GM23248 (cell line): ENCODE results near the gene MOBP. TPM values are rescaled to one million over a fixed set of nuclear protein-coding genes. Genes with fewer than 3 reads are reported as not detected.

Source experiments
- DNase-seq: peaks from one replicate; pipeline ENCODE4 v3.0.0-alpha.2; 2015
- H2AFZ ChIP-seq: fragments of 200-600 bp; sonication (generic); 2 replicates; pipeline ENCODE4 v1.6.1; 2016; ENCODE audit warnings: antibody characterized with exemption
- H3F3A ChIP-seq: fragments of 200-600 bp; sonication (generic); 2 replicates; pipeline ENCODE4 v1.6.1; 2016; ENCODE audit warnings: mild to moderate bottlenecking, antibody characterized with exemption, mixed run types; ENCODE audit not compliant: insufficient read depth
- H3K27ac ChIP-seq: fragments of 200-600 bp; sonication (generic); 2 replicates; pipeline ENCODE4 v1.5.1; 2016; ENCODE audit warnings: mild to moderate bottlenecking
- H3K27me3 ChIP-seq: fragments of 200-600 bp; sonication (generic); replicated peaks from 2 replicates; pipeline ENCODE4 v1.6.1; 2016; ENCODE audit warnings: mild to moderate bottlenecking; ENCODE audit not compliant: insufficient read depth
- H3K36me3 ChIP-seq: fragments of 200-600 bp; sonication (generic); 2 replicates; pipeline ENCODE4 v1.6.1; 2016; ENCODE audit warnings: low read depth, mild to moderate bottlenecking
- H3K4me1 ChIP-seq: fragments of 200-600 bp; sonication (generic); 2 replicates; pipeline ENCODE4 v1.6.1; 2016; ENCODE audit warnings: mild to moderate bottlenecking; ENCODE audit not compliant: insufficient read depth
- H3K4me2 ChIP-seq: fragments of 200-600 bp; sonication (generic); one replicate; pipeline ENCODE4 v1.6.1; 2016; ENCODE audit warnings: mild to moderate bottlenecking; ENCODE audit not compliant: unreplicated experiment
- H3K4me3 ChIP-seq: fragments of 200-600 bp; sonication (generic); 2 replicates; pipeline ENCODE4 v1.5.1; 2016; ENCODE audit warnings: mild to moderate bottlenecking
- H3K79me2 ChIP-seq: fragments of 200-600 bp; sonication (generic); 2 replicates; pipeline ENCODE4 v1.6.1; 2016; ENCODE audit warnings: mild to moderate bottlenecking; ENCODE audit not compliant: insufficient read depth
- H3K9ac ChIP-seq: fragments of 200-600 bp; sonication (generic); 2 replicates; pipeline ENCODE4 v1.6.1; 2016; ENCODE audit warnings: mild to moderate bottlenecking
- H3K9me2 ChIP-seq: fragments of 200-600 bp; sonication (generic); 2 replicates; pipeline ENCODE4 v1.6.1; 2016; ENCODE audit warnings: mixed run types, mild to moderate bottlenecking, moderate library complexity; ENCODE audit not compliant: insufficient read depth
- H3K9me3 ChIP-seq: fragments of 200-600 bp; sonication (generic); one replicate; pipeline ENCODE4 v1.6.1; 2017; ENCODE audit warnings: low read depth
- H4K20me1 ChIP-seq: fragments of 200-600 bp; sonication (generic); 2 replicates; pipeline ENCODE4 v1.6.0; 2016; ENCODE audit not compliant: insufficient read depth
- EZH2 ChIP-seq: fragments of 200-600 bp; sonication (generic); IDR thresholded peaks from 2 replicates; pipeline ENCODE4 v1.6.1; 2018; ENCODE audit warnings: antibody characterized with exemption, mild to moderate bottlenecking; ENCODE audit not compliant: insufficient read depth, poor library complexity, severe bottlenecking
- EZH2phosphoT487 ChIP-seq: fragments of 200-600 bp; sonication (generic); IDR thresholded peaks from 2 replicates; pipeline ENCODE4 v1.6.1; 2018; ENCODE audit warnings: antibody characterized with exemption, moderate library complexity, mild to moderate bottlenecking, low read depth; ENCODE audit not compliant: insufficient read depth
- WGBS, 2 experiments: methylation state at CpG; one replicate each; pipeline ENCODE4 v1.1.6; 2015 to 2017; ENCODE audit warnings: low lambda C conversion rate in 2 of 2, low coverage in 1 of 2; ENCODE audit errors: missing lambda C conversion rate in 2 of 2; 5-methylcytosine and 5-hydroxymethylcytosine counted together
- in situ Hi-C: fragments of 300-500 bp; cut with MboI; formaldehyde crosslinking; loops from 2 replicates; pipeline ENCODE4 v1.15.0; 2020
- polyA plus RNA-seq: library from polyadenylated mRNA; unstranded; fragments of >200 nt; fragmentation: Nextera tagmentation; extraction: Ambion mirVana; gene quantifications from 2 replicates; pipeline ENCODE4 v1.2.1, GENCODE V29; 2016
- total RNA-seq: library from RNA; depleted of rRNA; stranded (reverse); fragments of >200 nt; shearing (Covaris generic); gene quantifications from 2 replicates; pipeline ENCODE4 v1.2.3, GENCODE V29; 2014

Gene MOBP
- total and polyA plus RNA-seq, 2 experiments from 2014 or later, result not detected

DNA sequence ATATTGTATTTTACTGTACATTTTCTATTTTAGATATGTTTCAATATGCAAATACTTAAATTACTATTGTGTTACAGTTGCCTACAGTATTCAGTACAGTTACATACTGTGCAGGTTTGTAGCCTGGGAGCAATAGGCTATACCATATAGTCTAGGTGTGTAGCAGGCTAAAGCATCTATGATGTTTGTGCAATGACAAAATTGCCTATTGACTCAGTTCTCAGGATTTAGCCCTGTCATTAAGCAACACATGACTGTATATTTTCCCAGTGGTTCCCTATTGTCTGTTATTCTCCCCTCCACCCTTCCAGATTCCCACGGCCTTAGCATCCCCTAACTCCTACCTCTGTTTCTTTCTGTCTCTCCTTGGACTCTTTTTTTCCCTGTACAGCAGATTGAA lies 10.7 kb downstream of the MOBP start:
- Histone ChIP-seq H4K20me1 (no peaks in the 10 kb centered on the region), H2AFZ (no peak overlapping the region), H3K27me3 (no peaks in the 10 kb centered on the region; the same call in 1 of the 2 replicates), H3K27ac (no peak overlapping the region), H3K4me1 (no peaks in the 10 kb centered on the region), H3K9me3 (no peaks in the 10 kb centered on the region), H3K36me3 (no peaks in the 10 kb centered on the region), H3K9me2 (no peaks in the 10 kb centered on the region), H3K9ac (no peak overlapping the region), H3K79me2 (no peaks in the 10 kb centered on the region), H3K4me2 (no peak overlapping the region), H3F3A (no peaks in the 10 kb centered on the region), H3K4me3 (no peak overlapping the region)
- in situ Hi-C loops, result no loop called here
- WGBS, 2 experiments, result 20 to 32% methylated on average over 1 of the region's 1 CpG
- no peak for DNase-seq
- no peak for TF ChIP-seq EZH2
- TF ChIP-seq EZH2phosphoT487, result no peak

DNA sequence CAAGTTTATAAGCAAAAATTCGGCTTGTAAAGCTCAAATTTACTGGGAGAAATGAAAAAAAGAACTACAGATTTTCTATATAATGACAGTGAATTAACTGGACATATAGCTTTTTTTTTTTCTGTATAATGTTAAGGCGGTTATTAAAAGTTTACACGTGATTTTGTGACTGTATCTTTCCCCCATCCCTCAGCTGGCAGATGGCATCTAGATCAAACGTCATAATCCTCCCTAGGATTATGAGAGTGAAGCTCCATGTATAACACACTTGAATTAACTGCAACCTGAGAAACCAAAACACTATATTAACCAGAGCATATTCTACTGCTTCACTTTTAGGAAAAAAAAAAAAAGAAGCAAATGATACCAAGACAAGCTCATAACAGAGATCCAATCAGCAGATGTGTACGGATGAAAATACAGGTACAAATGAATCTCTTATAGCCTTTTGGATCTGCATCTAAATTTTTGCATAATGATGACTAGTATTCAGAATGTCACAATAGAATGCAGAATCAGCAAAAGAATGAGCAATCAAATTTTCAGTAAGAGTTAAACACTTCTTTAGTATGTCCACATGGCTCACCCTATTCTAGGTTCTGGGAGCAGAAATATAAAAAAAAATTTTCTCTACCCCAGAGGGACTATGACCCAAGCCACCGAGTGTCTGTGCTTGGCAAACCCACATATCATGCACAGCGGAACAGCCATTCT lies 12.4 kb downstream of the MOBP start:
- in situ Hi-C loops, result no loop called here
- TF ChIP-seq EZH2 (no peak), EZH2phosphoT487 (no peak)
- Histone ChIP-seq H3K4me3 (no peak overlapping the region), H4K20me1 (no peaks in the 10 kb centered on the region), H3K36me3 (no peaks in the 10 kb centered on the region), H3K4me1 (no peaks in the 10 kb centered on the region), H2AFZ (no peak overlapping the region), H3K79me2 (no peaks in the 10 kb centered on the region), H3K27ac (no peak overlapping the region), H3K27me3 (no peaks in the 10 kb centered on the region; the same call in 1 of the 2 replicates), H3F3A (no peaks in the 10 kb centered on the region), H3K9ac (no peak overlapping the region), H3K4me2 (no peak overlapping the region), H3K9me2 (no peaks in the 10 kb centered on the region), H3K9me3 (no peaks in the 10 kb centered on the region)
- 22 to 28% methylated on average over 7 of the region's 7 CpGs for WGBS, 2 experiments
- DNase-seq, result no peak

DNA sequence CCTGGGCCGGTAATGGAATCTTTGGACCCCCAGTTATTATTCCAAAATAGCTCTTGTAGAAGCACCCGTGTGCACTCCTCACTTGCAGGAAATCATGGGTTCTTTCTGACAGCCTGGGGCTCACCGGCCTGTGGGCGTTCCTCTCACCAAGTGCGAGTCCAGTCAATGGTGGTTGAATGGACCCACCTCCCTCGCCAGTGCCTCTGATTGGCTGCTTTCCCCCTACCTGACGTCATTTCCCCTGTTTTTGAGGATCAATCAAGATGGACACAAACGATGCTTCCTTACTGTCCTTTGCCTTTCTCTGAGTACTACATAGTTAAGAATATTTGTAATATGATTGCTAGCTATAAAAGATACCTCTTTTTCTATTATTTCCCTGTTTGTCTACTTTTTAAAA lies 18.1 kb downstream of the MOBP start:
- in situ Hi-C loops, result no loop called here
- Histone ChIP-seq H3K9me2 (no peaks in the 10 kb centered on the region), H3K4me3 (no peak overlapping the region), H3K27ac (no peak overlapping the region), H3K4me1 (no peaks in the 10 kb centered on the region), H3K9me3 (no peaks in the 10 kb centered on the region), H2AFZ (no peak overlapping the region), H3K79me2 (no peaks in the 10 kb centered on the region), H3K4me2 (no peak overlapping the region), H3K27me3 (no peaks in the 10 kb centered on the region; the same call in 1 of the 2 replicates), H4K20me1 (no peaks in the 10 kb centered on the region), H3K9ac (no peak overlapping the region), H3K36me3 (no peaks in the 10 kb centered on the region), H3F3A (no peaks in the 10 kb centered on the region)
- 50 to 55% methylated on average over 8 of the region's 8 CpGs for WGBS, 2 experiments
- DNase-seq, result no peak
- TF ChIP-seq EZH2 (no peak), EZH2phosphoT487 (no peak)

DNA sequence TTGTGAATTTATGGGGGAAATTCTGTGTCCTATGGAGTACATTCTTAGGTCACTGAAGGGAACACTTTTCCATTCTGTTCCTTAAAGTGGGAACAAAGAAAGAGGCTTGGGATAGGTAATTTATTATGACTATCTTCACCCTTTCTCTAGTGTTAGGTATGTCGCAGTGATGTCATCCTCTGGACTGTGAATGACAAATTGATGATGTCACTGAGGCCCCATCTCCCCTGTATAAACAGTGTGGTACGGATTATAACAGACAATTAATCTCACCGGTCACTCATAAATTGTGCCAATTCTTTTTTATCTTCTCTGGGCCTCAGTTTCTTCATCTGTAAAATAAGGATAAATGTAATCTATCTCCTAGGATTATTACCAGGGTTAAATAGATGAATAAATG lies 23.5 kb downstream of the MOBP start:
- H3K36me3 ChIP-seq, result no peaks in the 10 kb centered on the region
- no peaks in the 10 kb centered on the region for H4K20me1 ChIP-seq
- H3K27me3 ChIP-seq, result peaks cover 13% of the 10 kb centered on the region
- H3K9ac ChIP-seq, result no peak overlapping the region
- in situ Hi-C loops, result no loop called here
- H2AFZ ChIP-seq, result no peak overlapping the region
- 68 to 71% methylated on average over 3 of the region's 3 CpGs for WGBS, 2 experiments
- no peaks in the 10 kb centered on the region for H3K79me2 ChIP-seq
- no peak for TF ChIP-seq EZH2
- TF ChIP-seq EZH2phosphoT487, result no peak
- no peak overlapping the region for H3K27ac ChIP-seq
- H3K9me3 ChIP-seq, result no peaks in the 10 kb centered on the region
- no peaks in the 10 kb centered on the region for H3F3A ChIP-seq
- DNase-seq, result no peak
- H3K4me2 ChIP-seq, result no peak overlapping the region
- no peak overlapping the region for H3K4me3 ChIP-seq
- H3K4me1 ChIP-seq, result no peaks in the 10 kb centered on the region
- H3K9me2 ChIP-seq, result no peaks in the 10 kb centered on the region
